LNCaP clone FGC (cell line): ENCODE results near the gene GRM1.

ENCODE experiments used
- DNase-seq: peaks from one replicate; pipeline ENCODE4 v3.0.0-alpha.2; 2011; ENCODE audit warnings: low read depth
- H3K4me3 ChIP-seq: 2 replicates; pipeline ENCODE4 v1.5.1; 2011; ENCODE audit warnings: mild to moderate bottlenecking, low read depth, low read length, control low read depth
- TF ChIP-seq, protein P1 (sequence below): IDR thresholded peaks from 2 replicates; pipeline ENCODE4 v1.5.1; 2012; ENCODE audit warnings: mild to moderate bottlenecking; ENCODE audit not compliant: control insufficient read depth, insufficient read depth; ENCODE audit errors: extremely low read depth

GRM1 gene

DNA sequence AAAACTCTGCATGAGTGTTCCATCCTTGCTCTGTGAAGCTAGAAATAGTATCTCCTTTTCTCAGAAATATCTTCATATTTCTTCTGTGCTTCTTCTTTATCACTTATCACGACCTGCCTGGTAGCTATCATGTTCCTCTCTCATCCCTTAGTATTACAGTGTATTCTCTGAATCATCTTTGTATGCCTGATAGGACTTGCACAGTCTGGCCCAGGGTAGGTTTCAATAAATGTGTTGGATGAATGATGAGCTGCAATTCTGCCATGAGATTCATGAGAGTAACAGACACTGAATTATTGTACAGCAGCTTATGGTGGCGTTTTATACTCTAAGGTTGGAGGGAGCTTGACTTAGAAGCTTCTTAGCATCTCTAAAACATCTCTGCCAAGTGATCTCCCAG, 66.6 kb downstream of the GRM1 start:
- no peak for DNase-seq
- no peak overlapping the region for H3K4me3 ChIP-seq
- TF ChIP-seq, protein P1, sequence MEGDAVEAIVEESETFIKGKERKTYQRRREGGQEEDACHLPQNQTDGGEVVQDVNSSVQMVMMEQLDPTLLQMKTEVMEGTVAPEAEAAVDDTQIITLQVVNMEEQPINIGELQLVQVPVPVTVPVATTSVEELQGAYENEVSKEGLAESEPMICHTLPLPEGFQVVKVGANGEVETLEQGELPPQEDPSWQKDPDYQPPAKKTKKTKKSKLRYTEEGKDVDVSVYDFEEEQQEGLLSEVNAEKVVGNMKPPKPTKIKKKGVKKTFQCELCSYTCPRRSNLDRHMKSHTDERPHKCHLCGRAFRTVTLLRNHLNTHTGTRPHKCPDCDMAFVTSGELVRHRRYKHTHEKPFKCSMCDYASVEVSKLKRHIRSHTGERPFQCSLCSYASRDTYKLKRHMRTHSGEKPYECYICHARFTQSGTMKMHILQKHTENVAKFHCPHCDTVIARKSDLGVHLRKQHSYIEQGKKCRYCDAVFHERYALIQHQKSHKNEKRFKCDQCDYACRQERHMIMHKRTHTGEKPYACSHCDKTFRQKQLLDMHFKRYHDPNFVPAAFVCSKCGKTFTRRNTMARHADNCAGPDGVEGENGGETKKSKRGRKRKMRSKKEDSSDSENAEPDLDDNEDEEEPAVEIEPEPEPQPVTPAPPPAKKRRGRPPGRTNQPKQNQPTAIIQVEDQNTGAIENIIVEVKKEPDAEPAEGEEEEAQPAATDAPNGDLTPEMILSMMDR = no peak

DNA sequence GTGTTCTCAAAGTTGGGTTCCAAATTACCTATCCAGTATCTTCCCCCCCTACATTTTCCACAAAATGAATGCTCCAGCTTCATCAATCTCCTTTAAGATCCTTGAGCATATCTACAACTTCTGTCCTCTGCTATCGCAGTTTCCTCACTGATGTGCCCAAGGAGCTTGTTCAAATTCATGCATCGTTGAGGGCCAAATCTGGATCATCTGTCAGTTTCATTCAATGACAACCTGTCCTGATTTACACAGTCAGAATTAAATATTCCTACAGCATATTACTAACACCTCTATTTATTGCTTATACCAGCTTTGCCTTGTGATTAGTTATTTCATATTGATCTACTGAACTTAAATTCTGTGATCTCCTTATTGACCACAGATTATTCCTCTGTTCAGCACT, 68.7 kb downstream of the GRM1 start:
- H3K4me3 ChIP-seq = no peak overlapping the region
- TF ChIP-seq, protein P1 = no peak
- no peak for DNase-seq

DNA sequence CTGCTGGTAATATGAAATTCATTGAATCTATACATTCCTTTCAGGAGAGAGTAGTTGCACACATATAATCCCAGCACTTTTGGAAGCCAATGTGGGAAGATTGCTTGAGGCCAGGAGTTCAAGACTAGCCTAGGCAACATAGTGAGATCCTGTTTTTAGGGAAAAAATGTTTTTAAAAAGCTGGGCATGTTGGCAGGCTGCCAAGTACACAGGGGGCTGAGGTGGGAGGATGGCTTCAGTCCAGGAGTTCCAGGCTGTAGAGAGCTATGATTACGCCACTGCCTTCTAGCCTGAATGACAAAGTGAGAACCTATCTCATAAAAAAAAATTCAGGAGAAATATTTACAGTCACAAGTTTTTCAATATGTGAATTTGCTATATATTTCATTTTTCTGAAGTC, 71.9 kb downstream of the GRM1 start:
- TF ChIP-seq, protein P1 = no peak
- no peak overlapping the region for H3K4me3 ChIP-seq
- no peak for DNase-seq

DNA sequence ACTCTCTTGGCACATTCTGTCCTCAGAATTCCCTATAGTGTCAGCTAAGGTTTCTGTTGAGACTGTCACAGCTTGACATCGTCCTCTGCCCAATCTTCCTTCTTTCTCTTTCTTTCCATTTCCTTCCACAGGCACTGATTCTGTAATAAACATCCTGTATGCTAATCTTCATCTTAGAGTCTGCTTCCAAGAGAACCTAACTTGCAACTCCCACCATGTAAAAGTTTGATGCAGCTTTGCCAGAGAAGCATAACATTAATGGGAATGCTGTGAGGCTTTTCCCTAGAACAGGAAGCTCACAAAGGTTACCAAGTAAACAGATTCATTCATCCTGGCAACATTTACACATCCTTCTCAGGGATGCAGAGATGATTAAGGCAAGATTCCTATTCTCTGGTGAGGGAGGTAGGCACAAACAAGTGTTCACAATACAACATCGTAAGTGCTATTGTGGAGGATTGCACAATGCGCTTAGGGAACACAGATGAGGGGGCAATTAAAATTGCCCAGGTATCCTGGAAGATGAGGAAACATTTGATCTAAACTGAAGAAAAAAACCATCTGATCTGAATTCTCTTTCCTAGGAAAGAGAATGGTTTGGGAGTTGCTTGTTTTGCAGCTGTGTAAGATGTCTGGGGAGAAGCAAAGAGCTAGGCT, 74.7 kb downstream of the GRM1 start:
- DNase-seq = no peak
- TF ChIP-seq, protein P1 = no peak

DNA sequence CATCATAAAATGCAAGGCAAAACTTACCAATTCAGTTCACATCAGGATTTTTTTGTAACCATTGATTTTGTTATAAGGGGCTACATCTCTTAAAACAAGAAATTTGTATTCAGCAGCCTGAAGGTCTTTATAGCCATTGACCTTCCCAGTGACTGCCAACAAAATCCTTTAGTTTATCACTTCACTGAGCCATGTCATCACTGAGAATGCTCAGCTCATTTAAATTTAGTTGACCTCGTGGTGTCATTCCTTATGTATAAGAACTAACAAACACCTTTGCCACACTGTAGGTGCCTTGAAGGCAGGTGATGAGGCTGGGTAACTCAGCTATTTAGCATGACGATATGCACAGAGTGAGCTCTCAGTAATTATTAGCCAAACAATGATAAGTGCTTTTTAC, 77.7 kb downstream of the GRM1 start:
- TF ChIP-seq, protein P1 = no peak
- no peak overlapping the region for H3K4me3 ChIP-seq
- DNase-seq = no peak

More for the DNA sequence above, 74.7 kb downstream of the GRM1 start:
- no peak overlapping the region for H3K4me3 ChIP-seq

DNA sequence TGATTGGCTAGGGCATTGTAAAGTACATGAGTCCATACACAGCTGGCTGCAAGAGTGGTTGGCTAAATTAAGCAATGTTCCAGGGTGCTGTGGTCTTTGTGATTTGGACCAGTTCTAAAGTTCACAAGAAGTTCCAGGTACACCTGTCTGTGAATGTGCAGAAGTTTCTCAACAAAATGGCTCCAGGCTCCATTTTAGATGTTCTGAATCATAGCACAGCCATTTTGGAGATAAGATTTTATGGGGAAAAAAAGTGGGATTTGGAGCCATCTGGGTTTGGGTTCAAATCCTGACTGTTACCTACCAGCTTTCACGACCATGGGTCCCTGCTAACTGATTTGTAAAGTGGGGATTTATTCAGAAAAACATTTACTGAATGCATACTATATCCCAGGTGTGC, 82.1 kb downstream of the GRM1 start:
- no peak for DNase-seq
- no peak overlapping the region for H3K4me3 ChIP-seq
- TF ChIP-seq, protein P1 = no peak

DNA sequence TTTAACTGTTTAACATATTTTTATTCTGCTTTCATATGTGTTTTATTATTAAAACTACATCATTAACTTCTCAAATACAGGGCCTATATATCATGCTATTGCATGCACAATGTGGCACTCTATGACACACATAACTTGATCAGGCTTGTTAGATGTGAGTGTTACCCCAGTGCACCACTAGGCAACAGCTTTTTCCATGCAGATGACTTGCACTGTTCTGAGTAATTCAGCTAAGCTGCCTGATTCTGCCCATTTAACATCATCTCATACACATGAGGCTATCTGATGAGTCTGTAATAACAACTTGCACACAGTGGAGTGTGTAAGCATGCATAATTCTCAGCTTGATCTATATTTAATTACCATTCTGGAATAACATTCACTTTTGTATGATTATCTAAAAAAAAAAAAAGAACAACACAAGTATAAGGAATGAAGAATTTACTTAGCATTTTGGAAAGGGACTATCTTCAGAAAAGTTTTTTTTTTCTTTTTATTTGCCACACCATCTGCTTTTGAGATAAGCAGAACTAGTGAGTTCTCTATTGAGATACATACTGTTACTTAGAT, 83.1 kb downstream of the GRM1 start:
- no peak for DNase-seq
- H3K4me3 ChIP-seq = no peak overlapping the region
- TF ChIP-seq, protein P1 = no peak
